Subcutaneous abdominal adipose tissue (tissue), 5 donors: ENCODE results near the gene GPRC6A.
"Not testable (repeated sequence)": the region's sequence is repeated elsewhere in the genome, so short reads cannot be mapped to it uniquely, and the experiment has no call there.

Experiments used
- H3K27ac ChIP-seq: one replicate; pipeline ENCODE4 v1.7.0; 2013; ENCODE audit warnings: low read depth, mild to moderate bottlenecking, inconsistent platforms, low read length, moderate library complexity
- H3K27me3 ChIP-seq, 5 donors: one replicate each; pipeline ENCODE4 v1.7.0; 2013; ENCODE audit warnings: low read length in 5 of 5, inconsistent platforms in 1 of 5; ENCODE audit not compliant: control insufficient read depth in 5 of 5, insufficient read depth in 4 of 5
- H3K36me3 ChIP-seq, 5 donors: one replicate each; pipeline ENCODE4 v1.7.0; 2013; ENCODE audit warnings: low read length in 5 of 5; ENCODE audit not compliant: control insufficient read depth in 5 of 5, insufficient read depth in 5 of 5
- H3K4me1 ChIP-seq, 5 donors: one replicate each; pipeline ENCODE4 v1.7.0; 2013; ENCODE audit warnings: low read length in 5 of 5, mild to moderate bottlenecking in 3 of 5, moderate library complexity in 1 of 5; ENCODE audit not compliant: control insufficient read depth in 5 of 5, insufficient read depth in 5 of 5
- H3K4me3 ChIP-seq, 5 donors: one replicate each; pipeline ENCODE4 v1.7.0; 2013; ENCODE audit warnings: low read length in 5 of 5, low read depth in 1 of 5
- H3K9ac ChIP-seq, 5 donors: one replicate each; pipeline ENCODE4 v1.7.0; 2013; ENCODE audit warnings: low read length in 5 of 5, mild to moderate bottlenecking in 4 of 5, moderate library complexity in 3 of 5
- H3K9me3 ChIP-seq, 5 donors: one replicate each; pipeline ENCODE4 v1.7.0; 2013; ENCODE audit warnings: low read length in 5 of 5; ENCODE audit not compliant: control insufficient read depth in 5 of 5
- donor health status: healthy.
- donor health status: healthy.
- donor health status: healthy.
- donor health status: healthy.
- donor health status: healthy.

The GPRC6A gene

DNA sequence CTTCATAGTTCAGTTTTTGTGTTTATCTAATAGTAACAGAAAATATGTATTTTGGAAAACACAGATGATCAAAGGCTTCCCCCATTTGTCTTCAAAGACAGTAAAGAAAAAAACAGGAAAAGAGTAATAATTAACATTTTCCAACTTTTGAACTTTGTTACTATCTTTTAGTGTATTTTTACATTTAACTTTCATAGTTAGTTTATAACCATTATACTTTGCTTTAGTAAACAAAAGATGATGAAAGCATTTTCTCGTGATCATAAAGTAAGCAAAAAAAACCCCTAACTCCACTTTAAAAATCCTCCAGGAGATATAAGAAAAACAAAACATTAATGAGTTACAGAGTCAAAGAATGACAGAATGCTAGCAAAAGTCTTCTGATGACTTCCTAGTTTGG, 13.6 kb upstream of the GPRC6A start:
- H3K27ac ChIP-seq, result no peak overlapping the region
- no peaks in the 10 kb centered on the region for H3K9me3 ChIP-seq
- H3K9ac ChIP-seq, result no peak overlapping the region
- H3K4me3 ChIP-seq, result no peak overlapping the region
- no peaks in the 10 kb centered on the region for H3K27me3 ChIP-seq
- H3K36me3 ChIP-seq, result no peaks in the 10 kb centered on the region
- no peaks in the 10 kb centered on the region for H3K4me1 ChIP-seq

DNA sequence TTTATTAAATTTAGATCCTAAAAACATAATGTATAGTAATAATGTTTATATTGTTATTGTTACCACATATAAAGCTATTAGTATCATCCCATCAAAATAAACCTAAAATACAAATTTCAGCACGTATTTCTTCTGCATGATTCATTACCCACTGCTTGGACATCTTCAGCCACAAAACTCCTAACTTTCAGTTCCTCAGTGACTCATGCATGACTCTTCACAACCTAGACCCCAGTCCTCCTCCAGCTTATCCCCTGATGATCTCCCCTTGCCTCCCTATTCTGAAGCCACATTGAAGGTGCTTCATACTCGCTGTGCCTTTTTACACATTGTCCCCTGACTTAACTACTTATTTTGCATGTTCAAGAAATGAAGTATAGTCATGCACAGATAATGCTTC, 11.2 kb upstream of the GPRC6A start:
- H3K4me1 ChIP-seq, result no peaks in the 10 kb centered on the region
- H3K27ac ChIP-seq, result no peak overlapping the region
- no peak overlapping the region for H3K9ac ChIP-seq
- H3K4me3 ChIP-seq, result no peak overlapping the region
- no peaks in the 10 kb centered on the region for H3K27me3 ChIP-seq
- H3K36me3 ChIP-seq, result no peaks in the 10 kb centered on the region
- H3K9me3 ChIP-seq, result no peaks in the 10 kb centered on the region

DNA sequence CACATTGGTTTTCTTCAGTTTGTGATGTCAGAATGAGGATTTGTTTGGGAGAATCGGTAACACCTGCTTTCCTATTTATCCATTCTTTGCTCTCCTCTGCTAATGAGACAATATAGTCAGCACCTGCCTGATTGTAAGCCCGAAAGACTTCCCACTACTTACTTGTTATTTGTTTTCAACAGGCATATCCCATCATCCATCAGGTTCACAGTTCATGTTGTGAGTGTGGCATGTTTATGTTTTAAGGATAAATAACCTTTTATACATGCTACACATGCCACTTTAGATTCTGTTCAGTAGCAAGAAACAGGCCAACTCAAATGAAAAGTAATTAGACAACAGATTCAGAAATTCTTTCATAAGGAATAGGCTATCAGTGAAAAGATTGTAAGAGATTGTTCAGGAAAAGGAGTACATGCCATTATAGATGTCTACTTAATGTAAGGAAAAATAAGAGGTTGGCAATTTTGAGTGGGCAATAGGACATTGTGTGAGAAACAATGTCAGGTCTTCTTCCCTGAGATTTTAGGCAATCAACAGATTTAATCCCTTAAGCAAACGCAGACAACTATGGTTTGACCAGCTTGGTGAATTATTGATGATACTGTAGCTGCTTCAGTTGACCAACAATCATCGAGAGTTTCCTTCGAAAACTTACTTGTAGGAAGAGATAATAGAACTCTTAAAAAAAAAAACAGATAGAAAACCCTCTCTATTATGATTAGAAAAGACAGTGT, 7.9 kb upstream of the GPRC6A start:
- Histone ChIP-seq H3K9ac (no peak overlapping the region), H3K36me3 (no peaks in the 10 kb centered on the region), H3K4me3 (no peak overlapping the region), H3K27me3 (no peaks in the 10 kb centered on the region), H3K27ac (no peak overlapping the region), H3K4me1 (no peaks in the 10 kb centered on the region), H3K9me3 (no peaks in the 10 kb centered on the region)

DNA sequence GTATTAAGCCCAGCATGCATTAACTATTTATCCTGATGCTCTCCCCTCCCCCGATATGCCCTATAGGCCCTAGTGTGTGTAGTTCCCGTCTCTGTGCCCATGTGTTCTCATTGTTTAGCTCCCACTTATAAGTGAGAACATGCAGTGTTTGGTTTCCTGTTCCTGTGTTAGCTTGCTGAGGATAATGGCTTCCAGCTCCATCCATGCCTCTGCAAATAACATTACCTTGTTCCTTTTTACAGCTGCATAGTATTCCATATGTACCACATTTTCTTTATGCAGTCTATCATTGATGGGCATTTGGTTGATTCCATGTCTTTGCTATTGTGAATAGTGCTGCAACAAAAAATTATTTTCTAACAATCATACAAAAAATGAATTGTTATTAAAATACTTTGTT, 5.6 kb upstream of the GPRC6A start:
- H3K4me3 ChIP-seq, H3K27me3 ChIP-seq, H3K36me3 ChIP-seq, H3K4me1 ChIP-seq, H3K9ac ChIP-seq, H3K9me3 ChIP-seq, H3K27ac ChIP-seq: not testable (repeated sequence)

DNA sequence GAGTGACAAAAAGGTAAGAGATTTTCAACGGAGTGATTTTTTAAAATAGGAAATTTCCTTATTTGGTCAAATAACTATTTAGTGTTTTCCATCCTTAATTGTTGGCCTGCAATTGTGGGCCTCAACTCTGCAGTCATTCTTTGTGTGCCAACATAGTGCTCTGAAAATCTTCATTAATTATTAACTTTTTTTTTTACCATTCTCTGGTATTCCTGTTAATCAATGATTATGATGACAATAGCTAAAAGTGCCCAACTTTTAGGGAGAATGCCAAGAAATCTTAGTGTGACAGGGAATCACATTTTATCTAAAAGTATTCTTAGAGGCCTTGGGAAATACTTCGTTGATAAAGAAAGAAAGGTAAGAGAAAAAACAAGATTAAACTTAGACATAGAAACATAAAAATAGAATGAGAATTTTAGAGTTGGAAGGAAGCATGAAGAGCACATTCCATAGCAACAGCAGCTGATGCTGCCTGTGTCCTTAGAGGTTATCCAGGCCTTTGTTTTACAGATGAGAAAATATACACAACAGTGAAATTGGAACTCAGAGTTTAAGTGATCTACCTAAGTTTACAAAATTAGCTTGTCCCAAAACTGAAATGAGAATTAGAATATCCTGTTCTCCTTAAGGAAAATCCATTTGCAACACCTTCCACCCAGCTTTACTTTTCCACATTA, 1.2 kb downstream of the GPRC6A start:
- no peaks in the 10 kb centered on the region for H3K27me3 ChIP-seq
- no peaks in the 10 kb centered on the region for H3K4me1 ChIP-seq
- no peak overlapping the region for H3K4me3 ChIP-seq
- H3K9ac ChIP-seq, result no peak overlapping the region
- H3K27ac ChIP-seq, result no peak overlapping the region
- peaks cover 0 to 3% (median 0%) of the 10 kb centered on the region in 5 donors for H3K9me3 ChIP-seq
- no peaks in the 10 kb centered on the region for H3K36me3 ChIP-seq

DNA sequence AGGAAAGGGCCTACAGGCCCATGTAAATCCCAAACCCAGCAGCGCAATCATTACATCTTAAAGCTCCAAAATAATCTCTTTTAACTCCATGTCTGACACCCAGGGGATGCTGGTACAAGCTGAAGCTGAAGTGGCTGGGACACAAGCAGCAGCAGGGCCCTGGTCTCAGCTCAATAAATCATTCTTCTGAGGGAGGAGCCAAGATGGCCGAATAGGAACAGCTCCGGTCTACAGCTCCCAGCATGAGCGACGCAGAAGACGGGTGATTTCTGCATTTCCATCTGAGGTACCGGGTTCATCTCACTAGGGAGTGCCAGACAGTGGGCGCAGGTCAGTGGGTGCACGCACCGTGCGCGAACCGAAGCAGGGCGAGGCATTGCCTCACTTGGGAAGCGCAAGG, 12.5 kb downstream of the GPRC6A start:
- H3K4me1 ChIP-seq, H3K36me3 ChIP-seq, H3K4me3 ChIP-seq, H3K27ac ChIP-seq, H3K9ac ChIP-seq, H3K27me3 ChIP-seq: not testable (repeated sequence)
- H3K9me3 ChIP-seq, result peaks cover 3 to 11% (median 7%) of the 10 kb centered on the region in 5 donors

DNA sequence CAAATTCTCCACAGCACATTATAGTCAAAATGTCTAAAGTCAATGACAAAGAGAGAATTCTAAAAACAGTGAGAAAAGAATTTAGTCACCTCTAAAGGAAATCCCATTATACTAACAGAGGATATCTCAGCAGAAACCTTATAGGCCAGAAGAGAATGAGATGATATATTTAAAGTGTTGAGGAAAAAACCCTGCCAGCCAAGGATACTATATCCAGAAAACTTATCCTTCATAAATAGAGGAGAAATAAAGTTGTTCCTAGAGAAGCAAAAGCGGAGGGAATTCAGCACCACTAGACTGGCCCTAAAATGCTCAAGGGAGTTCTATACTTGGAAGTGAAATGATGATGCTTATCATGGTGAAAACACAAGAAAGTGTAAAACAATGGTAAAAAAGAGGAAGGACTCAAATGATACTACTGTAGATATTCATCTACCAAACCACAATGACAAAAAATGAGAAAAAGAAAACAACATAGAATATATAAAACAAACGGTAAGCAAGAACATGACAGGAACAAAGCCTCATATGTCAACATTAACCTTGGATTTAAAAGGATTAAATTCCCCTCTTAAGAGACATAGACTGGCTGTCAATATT, 16.7 kb downstream of the GPRC6A start:
- no peak overlapping the region for H3K4me3 ChIP-seq
- no peak overlapping the region for H3K9ac ChIP-seq
- H3K4me1 ChIP-seq, result no peaks in the 10 kb centered on the region
- H3K27me3 ChIP-seq, result no peaks in the 10 kb centered on the region
- no peak overlapping the region for H3K27ac ChIP-seq
- H3K9me3 ChIP-seq, result peaks cover 3 to 11% (median 9%) of the 10 kb centered on the region in 5 donors
- H3K36me3 ChIP-seq, result no peaks in the 10 kb centered on the region

DNA sequence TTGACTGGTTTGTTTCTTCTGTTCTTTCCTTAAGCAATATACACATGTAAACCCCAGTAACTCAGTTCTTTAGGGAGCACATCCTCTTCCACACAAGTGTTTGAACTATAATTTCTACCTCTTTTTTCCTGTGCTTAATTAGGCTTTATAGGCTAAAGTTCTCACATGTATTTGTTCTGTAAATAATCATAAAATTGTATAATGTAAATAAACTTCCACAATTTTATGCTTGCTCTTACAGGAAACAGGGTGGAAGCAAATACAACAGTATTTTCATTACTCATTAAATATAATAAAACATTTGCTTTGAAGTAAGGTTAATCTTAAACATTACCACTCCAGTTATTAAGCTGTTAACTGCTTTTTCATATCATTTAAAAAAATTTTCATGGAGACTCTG, 26.9 kb downstream of the GPRC6A start:
- Histone ChIP-seq H3K9ac (no peak overlapping the region), H3K27me3 (no peaks in the 10 kb centered on the region), H3K4me1 (no peaks in the 10 kb centered on the region), H3K36me3 (no peaks in the 10 kb centered on the region), H3K4me3 (no peak overlapping the region), H3K9me3 (no peaks in the 10 kb centered on the region), H3K27ac (no peak overlapping the region)

DNA sequence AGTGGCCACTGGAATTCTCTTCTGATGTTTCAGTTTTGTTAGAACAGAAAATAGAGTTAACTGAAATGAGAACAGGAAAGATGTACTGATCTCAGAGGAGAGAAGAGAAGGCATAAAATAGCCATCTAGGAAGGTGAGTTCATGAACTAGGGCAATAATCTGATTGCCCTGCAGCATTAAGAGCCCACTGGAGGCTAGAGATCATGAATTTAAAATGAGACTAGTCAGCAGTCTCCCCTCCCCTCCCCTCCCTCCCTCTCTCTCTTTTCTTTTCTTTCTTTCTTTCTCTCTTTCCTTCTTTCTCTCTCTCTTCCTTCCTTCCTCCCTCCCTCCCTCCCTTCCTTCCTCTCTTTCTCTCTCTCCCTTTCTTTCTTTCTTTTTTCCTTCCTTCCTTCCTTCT, 28.9 kb downstream of the GPRC6A start:
- H3K27me3 ChIP-seq, result no peaks in the 10 kb centered on the region
- H3K9me3 ChIP-seq, result no peaks in the 10 kb centered on the region
- H3K9ac ChIP-seq, result no peak overlapping the region
- no peaks in the 10 kb centered on the region for H3K36me3 ChIP-seq
- H3K4me1 ChIP-seq, result no peaks in the 10 kb centered on the region
- no peak overlapping the region for H3K4me3 ChIP-seq
- H3K27ac ChIP-seq, result no peak overlapping the region

DNA sequence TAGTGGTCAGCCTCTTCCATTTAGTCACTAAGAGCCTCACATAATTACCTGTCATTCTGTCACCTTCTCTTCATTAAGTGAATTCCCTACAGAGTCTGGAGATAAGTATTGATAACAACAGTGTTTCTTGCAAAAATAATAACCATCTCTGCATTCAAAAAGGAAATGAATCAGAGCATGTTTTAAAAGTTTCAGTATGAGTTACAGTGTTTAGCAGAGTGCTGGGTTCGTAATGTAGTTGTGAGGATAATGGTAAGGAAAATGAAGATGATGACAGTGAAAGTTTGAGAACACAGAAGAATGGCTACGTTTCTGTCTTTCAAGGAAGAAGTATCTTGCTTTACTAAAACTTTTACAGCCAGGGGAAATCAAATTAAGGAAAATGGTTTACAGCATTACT, 31.3 kb downstream of the GPRC6A start:
- Histone ChIP-seq H3K4me3 (no peak overlapping the region), H3K27ac (no peak overlapping the region), H3K4me1 (no peaks in the 10 kb centered on the region), H3K36me3 (no peaks in the 10 kb centered on the region), H3K9ac (no peak overlapping the region), H3K9me3 (no peaks in the 10 kb centered on the region), H3K27me3 (no peaks in the 10 kb centered on the region)
